Measurements from ENCODE around the gene ATP1A1. TPM values are rescaled to one million over a fixed set of nuclear protein-coding genes. Genes with fewer than 3 reads are reported as not detected.

Gene ATP1A1
- total RNA-seq, 1 donor: 122 TPM

GRCh38 chr1:116390195-116390594, 17.2 kb downstream of the ATP1A1 start:
- peaks cover 3% of the 10 kb centered on the region for H4K20me1 ChIP-seq (ENCODE audit: insufficient read depth, low read length)
- peaks cover 94% of the 10 kb centered on the region for H3K36me3 ChIP-seq (ENCODE audit: insufficient read depth, low read length)
- H2AFZ ChIP-seq (ENCODE audit: low read length): no peak overlapping the region
- H3K4me3 ChIP-seq (ENCODE audit: insufficient read depth, low read length): no peak overlapping the region
- H3K27ac ChIP-seq (ENCODE audit: low read depth, low read length): no peak overlapping the region
- TF ChIP-seq CTCF (IDR thresholded peaks at IDR 0.05; ENCODE audit: extremely low read depth, low read depth, low read length): no peak
- H3K4me2 ChIP-seq (ENCODE audit: insufficient read depth, low read length): no peak overlapping the region
- H3K79me2 ChIP-seq (ENCODE audit: insufficient read depth, low read length): peaks cover 12% of the 10 kb centered on the region
- no peaks in the 10 kb centered on the region for H3K27me3 ChIP-seq (ENCODE audit: insufficient read depth, low read length)
- no peaks in the 10 kb centered on the region for H3K4me1 ChIP-seq (ENCODE audit: insufficient read depth, low read length)
- no peak for DNase-seq (ENCODE audit: insufficient read length, low spot score, missing footprints)
- H3K9me3 ChIP-seq (ENCODE audit: low read depth, low read length): no peaks in the 10 kb centered on the region

- Histone ChIP-seq H3K4me1 (ENCODE audit: insufficient read depth, low read length) (no peaks in the 10 kb centered on the region), H3K79me2 (ENCODE audit: insufficient read depth, low read length) (peaks cover 9% of the 10 kb centered on the region), H3K4me3 (ENCODE audit: insufficient read depth, low read length) (no peak overlapping the region), H3K36me3 (ENCODE audit: insufficient read depth, low read length) (peaks cover 91% of the 10 kb centered on the region), H3K4me2 (ENCODE audit: insufficient read depth, low read length) (no peak overlapping the region), H3K27me3 (ENCODE audit: insufficient read depth, low read length) (no peaks in the 10 kb centered on the region), H2AFZ (ENCODE audit: low read length) (no peak overlapping the region), H3K27ac (ENCODE audit: low read depth, low read length) (no peak overlapping the region), H3K9me3 (ENCODE audit: low read depth, low read length) (no peaks in the 10 kb centered on the region), H4K20me1 (ENCODE audit: insufficient read depth, low read length) (peaks cover 3% of the 10 kb centered on the region)
- DNase-seq (ENCODE audit: insufficient read length, low spot score, missing footprints): no peak
- no peak for TF ChIP-seq CTCF (IDR thresholded peaks at IDR 0.05; ENCODE audit: extremely low read depth, low read depth, low read length)
Observed at GRCh38 chr1:116391185-116391584, 18.1 kb downstream of the ATP1A1 start.

- Histone ChIP-seq H3K4me2 (ENCODE audit: insufficient read depth, low read length) (no peak overlapping the region), H3K4me1 (ENCODE audit: insufficient read depth, low read length) (no peaks in the 10 kb centered on the region), H4K20me1 (ENCODE audit: insufficient read depth, low read length) (peaks cover 3% of the 10 kb centered on the region), H3K27ac (ENCODE audit: low read depth, low read length) (no peak overlapping the region), H3K79me2 (ENCODE audit: insufficient read depth, low read length) (peaks cover 9% of the 10 kb centered on the region), H3K27me3 (ENCODE audit: insufficient read depth, low read length) (no peaks in the 10 kb centered on the region), H3K9me3 (ENCODE audit: low read depth, low read length) (no peaks in the 10 kb centered on the region), H3K36me3 (ENCODE audit: insufficient read depth, low read length) (peaks cover 95% of the 10 kb centered on the region), H3K4me3 (ENCODE audit: insufficient read depth, low read length) (no peak overlapping the region), H2AFZ (ENCODE audit: low read length) (no peak overlapping the region)
- no peak for TF ChIP-seq CTCF (IDR thresholded peaks at IDR 0.05; ENCODE audit: extremely low read depth, low read depth, low read length)
- DNase-seq (ENCODE audit: insufficient read length, low spot score, missing footprints): no peak
Observed at GRCh38 chr1:116392717-116393404, 19.8 kb downstream of the ATP1A1 start.

- Histone ChIP-seq H3K27ac (ENCODE audit: low read depth, low read length) (no peak overlapping the region), H3K4me3 (ENCODE audit: insufficient read depth, low read length) (no peak overlapping the region), H3K79me2 (ENCODE audit: insufficient read depth, low read length) (peaks cover 9% of the 10 kb centered on the region), H3K27me3 (ENCODE audit: insufficient read depth, low read length) (no peaks in the 10 kb centered on the region), H3K4me1 (ENCODE audit: insufficient read depth, low read length) (no peaks in the 10 kb centered on the region), H3K4me2 (ENCODE audit: insufficient read depth, low read length) (no peak overlapping the region), H2AFZ (ENCODE audit: low read length) (no peak overlapping the region), H3K9me3 (ENCODE audit: low read depth, low read length) (no peaks in the 10 kb centered on the region), H3K36me3 (ENCODE audit: insufficient read depth, low read length) (peaks cover 95% of the 10 kb centered on the region), H4K20me1 (ENCODE audit: insufficient read depth, low read length) (peaks cover 3% of the 10 kb centered on the region)
- no peak for TF ChIP-seq CTCF (IDR thresholded peaks at IDR 0.05; ENCODE audit: extremely low read depth, low read depth, low read length)
- no peak for DNase-seq (ENCODE audit: insufficient read length, low spot score, missing footprints)
Observed at GRCh38 chr1:116393792-116394191, 20.7 kb downstream of the ATP1A1 start.

Measured in osteoblast (primary cell).